ENCODE data around the gene RCOR1.

The RCOR1 gene

DNA sequence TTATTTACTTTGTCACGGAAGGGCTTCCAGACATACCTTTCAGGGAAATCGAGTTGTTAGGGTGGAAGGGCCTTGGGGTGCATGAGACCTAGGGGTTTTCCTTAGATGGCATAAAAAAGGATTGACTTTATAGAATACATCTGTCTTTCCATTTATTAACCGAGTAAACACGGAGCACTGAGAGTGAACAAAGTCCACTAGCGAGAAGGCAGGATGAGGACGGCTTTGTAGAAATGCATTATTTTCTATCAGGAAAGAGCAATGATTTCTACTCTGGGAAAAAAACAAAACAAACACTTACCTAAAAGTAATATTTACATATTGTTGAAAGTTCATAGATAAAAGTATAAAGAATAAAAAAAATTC is 91.8 kb downstream of the RCOR1 start:
- DNase-seq, result no peak

GRCh38 chr14:102686196-102686801 is 93.8 kb downstream of the RCOR1 start:
- DNase-seq, result no peak

- no peak for DNase-seq
Observed at GRCh38 chr14:102688290-102688689, 95.8 kb downstream of the RCOR1 start.

DNA sequence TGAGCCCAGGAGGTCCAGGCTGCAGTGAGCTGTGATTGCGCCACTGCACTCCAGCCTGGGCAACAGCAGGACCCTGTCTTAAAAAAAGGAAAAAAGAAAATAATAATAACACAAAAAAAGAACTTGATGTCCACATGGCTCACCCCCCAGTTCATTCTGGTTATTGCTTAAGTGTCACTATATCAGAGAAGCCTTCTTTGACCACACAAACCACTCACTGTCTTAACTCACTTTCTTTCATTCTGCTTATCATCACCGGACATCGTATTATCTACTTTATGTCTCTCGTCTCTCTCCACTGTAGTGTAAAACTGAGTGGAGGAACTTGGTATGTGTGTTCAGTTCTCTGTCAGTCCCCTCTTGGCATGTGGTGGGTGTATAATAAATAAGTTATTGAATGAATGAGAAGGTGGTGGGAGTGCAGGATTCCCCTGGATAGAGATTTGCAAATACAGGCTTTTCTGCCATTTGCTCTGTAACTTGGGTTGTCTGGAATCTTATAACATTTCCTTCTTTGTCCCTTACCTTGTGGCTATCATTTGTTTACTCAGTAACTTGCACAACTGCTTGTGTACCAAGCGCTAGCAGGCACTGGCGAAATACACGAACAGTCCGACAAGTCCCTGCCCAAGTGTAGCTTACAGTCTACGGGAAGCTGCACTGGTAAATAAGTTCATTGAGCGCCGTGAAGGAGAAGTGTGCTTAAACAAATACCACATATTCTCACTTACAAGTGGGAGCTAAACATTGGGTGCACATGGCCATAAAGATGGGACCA is 98.2 kb downstream of the RCOR1 start:
- DNase-seq, result no peak

DNA sequence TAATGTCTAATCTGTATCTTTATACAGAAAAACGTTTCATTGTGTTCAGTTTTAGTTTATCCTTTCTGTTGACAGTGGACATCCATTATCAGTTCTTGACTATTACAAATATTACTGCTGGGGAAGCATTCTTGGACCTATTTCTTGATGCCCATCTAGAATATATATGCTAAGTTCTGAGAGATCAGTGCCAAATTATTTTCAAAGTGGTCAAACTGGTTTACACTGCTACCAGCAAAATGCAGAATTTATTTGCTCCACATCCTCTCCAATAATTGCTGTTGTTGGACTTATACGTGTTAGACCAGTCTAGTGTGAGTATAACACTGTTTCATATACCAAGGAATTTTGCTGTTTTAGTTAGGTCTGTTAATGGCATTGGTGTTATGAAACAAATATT is 99.3 kb downstream of the RCOR1 start:
- no peak for DNase-seq

GRCh38 chr14:102692334-102692733 is 99.9 kb downstream of the RCOR1 start:
- DNase-seq, result no peak

DNA sequence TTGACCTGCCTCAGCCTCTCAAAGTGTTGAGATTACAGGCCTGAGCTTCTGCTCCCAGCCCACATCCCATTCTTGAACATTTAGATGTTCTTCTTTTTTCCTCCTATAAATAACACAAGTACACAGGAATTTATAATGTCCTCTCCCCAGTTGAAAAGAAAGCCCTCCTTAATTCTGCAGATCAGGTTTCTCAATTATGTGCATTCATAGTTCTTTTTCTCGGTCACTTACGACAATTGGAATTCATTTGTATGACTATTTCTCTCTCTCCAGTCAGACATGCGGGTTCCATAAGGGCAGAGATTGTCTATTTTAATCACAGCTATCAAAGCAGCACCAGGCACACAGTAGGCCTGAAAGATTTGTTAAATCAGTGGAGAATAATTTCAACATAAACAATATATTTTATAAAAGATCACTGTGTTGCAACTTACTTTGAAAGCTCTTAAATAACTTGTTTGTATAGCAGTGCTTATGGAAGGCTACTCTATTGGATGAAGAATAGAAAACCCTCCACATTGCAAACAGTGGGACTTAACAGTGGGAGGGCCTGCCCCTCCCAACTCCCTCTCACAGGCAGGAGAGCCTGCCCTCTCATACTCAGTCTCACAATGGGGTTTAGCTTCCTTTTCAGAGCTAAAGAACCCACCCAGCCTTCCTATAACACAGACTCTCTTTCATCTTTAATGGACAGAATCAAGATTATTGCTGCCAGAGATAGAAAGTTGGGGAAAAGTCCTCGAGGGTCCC is 100.7 kb downstream of the RCOR1 start:
- no peak for DNase-seq

DNA sequence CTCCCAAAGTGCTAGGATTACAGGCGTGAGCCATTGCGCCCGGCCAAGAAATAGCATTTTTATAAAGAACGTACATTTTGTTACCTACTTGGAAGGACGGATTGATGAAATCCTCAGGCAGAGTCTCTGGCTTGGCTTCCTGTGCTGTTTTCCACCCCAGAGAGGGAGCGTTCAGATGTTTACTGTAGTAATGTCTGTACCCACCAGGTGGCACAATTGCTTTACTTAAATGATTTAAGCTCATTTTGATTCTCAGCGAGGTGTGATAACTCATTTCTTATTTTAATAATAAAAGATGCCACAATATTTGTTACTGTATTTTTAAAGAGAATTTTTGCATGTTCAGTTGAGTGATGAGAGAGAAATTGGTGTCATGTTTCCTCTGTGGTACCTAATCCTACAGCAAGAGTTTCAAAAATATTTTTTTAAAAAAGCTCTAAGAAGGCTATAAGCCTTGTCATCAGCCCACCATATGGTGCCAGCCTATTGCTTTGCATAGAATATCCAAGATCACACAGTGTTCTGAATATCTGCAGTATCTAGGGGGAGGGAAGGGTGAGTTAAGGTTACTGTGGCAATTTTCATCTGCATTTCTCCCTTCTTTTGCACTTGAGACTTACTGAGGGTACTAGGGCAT is 102.2 kb downstream of the RCOR1 start:
- peak; percentile 60 for DNase-seq

DNA sequence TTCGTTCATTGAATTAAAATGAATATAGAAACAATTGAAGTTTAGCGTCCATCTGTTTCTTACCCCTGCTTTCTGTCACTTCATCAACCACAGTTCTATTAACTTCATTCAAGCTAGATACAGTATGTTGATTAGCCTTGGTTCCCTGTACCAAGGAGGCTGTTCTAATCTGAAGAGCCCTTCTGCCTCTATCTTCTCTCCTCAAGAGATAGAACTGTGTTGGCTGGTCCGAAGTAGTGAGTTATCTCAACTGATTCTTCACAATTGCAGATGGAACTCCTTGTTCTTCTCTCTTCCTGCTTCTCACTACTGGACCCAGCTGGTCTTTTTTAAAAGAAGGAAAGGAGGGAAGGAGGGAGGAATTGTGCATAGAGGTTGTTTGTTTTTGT is 102.7 kb downstream of the RCOR1 start:
- no peak for DNase-seq

- no peak for DNase-seq
Observed at GRCh38 chr14:102696332-102696731, 103.9 kb downstream of the RCOR1 start.

DNA sequence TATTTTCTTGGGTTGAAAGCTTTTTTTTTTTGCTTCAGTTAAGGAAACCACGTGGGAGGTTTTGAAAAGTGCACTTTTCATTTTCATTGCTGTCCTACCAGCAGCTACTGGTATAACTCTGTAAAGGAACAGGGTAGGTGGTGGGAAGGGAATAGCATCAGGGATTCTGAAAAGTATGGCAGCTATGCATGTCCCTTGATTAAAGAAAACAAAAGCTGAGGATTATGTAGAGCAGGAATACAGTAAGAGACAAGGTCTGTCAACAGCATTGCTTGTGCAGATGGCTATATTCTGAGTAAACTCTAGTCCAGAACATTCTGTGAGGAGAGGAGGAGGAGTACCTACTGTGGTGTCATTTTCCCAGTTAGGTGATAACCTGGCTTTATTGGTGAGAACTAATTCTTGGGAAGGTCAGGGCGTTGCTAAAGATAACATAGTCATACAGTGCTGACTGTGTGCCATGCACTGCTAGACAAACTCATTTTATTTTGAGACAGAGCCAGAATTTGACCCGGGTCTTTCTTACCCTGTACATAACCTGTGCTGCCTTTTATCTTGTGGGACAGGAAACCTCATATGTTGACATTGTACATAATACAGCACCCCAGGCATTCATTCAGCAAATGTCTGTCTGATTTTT is 104.5 kb downstream of the RCOR1 start:
- DNase-seq, result no peak

DNA sequence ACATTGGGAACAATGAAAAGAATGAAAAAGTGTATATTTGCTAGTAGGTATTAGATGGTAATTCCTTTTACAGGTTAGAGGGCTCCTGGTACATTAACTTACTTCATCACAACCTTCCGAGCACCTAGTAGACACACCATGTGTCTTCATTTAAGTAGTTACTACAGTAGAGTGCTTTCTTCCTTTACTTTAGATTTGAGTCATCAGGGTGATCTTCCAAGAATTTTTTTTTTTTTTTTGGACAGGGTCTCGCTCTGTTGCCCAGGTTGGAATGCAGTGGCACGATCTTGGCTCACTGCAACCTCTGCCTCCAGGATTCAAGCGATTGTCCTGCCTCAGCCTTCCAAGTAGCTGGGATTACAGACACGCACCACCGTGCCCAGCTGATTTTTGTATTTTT is 105.1 kb downstream of the RCOR1 start:
- DNase-seq, result no peak

- DNase-seq, result no peak
Observed at GRCh38 chr14:102699416-102700110, 107.1 kb downstream of the RCOR1 start.

GRCh38 chr14:102708494-102708893 is 116.0 kb downstream of the RCOR1 start:
- no peak for DNase-seq

DNA sequence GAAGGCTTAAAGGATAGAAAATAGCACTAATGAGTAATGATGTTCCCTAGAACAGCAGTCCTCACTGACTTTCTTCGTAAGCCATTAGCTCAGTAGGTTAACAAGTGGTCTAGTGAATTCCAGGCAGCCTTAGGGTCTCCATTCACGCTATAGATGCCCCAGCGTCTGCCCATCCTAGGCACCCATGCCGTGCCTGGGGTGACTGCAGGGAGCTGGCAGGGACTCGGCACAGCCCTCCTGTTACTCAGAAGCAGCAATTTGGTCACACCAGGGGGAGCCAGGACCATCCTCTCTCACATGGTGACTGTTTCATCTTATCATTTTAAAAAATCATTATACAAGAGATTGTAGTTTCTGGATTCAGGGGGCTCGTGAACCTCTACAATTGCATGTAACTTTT is 118.8 kb downstream of the RCOR1 start:
- no peak for DNase-seq

DNA sequence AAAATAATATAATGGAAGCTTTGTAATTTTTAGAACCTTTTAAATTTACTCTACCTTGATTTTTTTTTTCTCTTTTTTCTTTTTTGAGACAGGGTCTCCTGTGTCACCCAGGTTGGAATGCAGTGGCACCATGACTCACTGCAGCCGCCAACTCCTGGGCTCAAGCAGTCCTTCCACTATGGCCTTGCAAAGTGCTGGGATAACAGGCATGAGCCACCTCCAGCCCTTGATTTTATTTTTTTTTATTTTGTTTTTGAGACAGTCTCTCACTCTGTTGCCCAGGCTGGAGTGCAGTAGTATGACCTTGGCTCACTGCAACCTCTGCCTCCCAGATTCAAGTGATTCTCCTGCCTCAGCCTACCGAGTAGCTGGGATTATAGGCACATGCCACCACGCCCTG is 119.5 kb downstream of the RCOR1 start:
- DNase-seq, result no peak

- DNase-seq, result no peak
Observed at GRCh38 chr14:102717276-102717675, 124.8 kb downstream of the RCOR1 start.

DNA sequence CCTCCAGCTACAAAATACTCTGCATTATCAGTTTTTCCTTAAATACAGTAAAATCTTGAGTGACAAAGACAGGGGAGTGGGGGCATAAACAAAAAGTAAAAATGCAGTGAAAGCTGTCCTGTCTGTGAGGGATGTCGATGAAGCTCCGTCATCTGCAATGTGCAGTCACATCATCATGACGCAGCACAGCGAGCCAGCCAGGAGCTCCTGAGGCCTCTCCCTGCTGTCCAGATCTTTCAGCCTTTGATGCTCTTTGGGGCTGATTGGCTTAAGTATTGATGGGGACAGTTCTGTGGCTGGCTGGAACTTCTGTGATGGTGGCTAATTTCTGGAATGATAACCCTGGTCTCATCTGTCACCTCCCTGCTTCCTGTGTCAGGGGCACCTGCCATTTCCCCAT is 130.2 kb downstream of the RCOR1 start:
- no peak for DNase-seq

DNA sequence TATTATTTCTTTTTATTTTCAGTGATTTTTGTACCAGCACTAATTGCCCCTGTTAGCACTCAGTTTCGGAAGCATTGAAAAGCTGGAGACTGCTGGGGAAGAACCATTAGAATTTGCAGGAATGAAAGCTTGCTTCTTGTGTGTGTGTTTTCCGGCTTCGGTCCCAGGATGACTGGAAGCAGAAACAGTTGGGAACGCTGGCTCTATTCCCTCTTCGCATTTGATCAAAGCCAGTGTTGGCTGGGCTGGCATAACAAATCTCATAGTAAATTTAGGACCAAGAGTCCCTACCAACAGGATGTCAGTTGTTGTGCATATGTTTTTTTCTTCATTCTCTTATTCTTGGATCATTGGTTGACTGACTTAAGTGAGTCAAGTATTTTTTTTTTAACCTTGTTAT is 131.2 kb downstream of the RCOR1 start:
- DNase-seq, result no peak

DNA sequence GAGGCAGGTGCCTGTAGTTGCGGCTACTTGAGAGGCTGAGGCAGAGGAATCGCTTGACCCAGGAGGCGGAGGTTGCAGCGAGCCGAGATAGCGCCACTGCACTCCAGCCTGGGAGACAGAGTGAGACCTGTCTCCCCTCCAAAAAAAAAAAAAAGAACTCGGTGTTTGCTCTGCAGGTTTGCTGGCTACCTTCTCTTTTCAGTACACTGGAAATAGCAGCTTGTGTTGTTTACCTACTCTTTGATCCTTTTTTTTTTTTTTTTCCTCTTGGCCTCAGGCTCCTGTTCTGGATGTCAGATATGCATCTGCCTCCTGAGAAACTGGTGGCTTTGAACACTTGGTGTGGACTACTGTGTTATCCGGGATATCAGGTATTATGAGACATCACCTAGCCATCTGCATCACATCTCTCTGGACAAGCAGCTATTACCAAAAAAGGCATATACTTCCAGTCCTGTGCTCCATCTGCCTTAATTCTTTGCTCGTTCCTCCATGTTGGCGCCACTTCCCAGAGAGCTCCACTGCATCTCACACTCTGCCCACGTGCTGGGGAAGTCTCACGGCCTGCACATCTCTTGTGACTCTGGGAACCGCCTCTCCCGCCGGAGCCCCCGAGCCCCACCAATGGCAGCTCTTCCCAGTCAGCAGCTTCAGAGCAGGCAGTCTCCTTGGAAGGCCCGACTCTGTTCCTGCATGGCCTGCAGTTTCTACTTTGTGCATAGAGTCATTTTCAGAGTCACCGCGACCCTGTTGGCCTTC is 133.9 kb downstream of the RCOR1 start:
- no peak for DNase-seq

GRCh38 chr14:102727336-102728095 is 135.1 kb downstream of the RCOR1 start:
- DNase-seq, result no peak

Data from femur (tissue), 1 donor.